Stimulated activated CD8-positive, alpha-beta memory T cell treated with anti-CD3 and anti-CD28 coated beads, Interleukin-4, amount 100 ng/mL, for 24 hours (primary cell): Measurements from ENCODE around the gene SRSF7.
"Not testable (repeated sequence)": the region's sequence is repeated elsewhere in the genome, so short reads cannot be mapped to it uniquely, and the experiment has no call there.

Experiments
- DNase-seq: peaks from one replicate; pipeline ENCODE4 v3.0.0-alpha.2; 2020; ENCODE audit warnings: low read depth

The SRSF7 gene

GRCh38 chr2:38754049-38754448 lies 2.9 kb upstream of the SRSF7 start:
- no peak for DNase-seq

- no peak for DNase-seq
Observed at GRCh38 chr2:38751596-38752410, 642 bp upstream of the SRSF7 start.

- DNase-seq: peak; percentile 27
Observed at GRCh38 chr2:38750011-38750890, 910 bp downstream of the SRSF7 start.

GRCh38 chr2:38748943-38749804 lies 2.0 kb downstream of the SRSF7 start:
- DNase-seq: no peak

GRCh38 chr2:38748391-38748790 lies 2.8 kb downstream of the SRSF7 start:
- DNase-seq: no peak

GRCh38 chr2:38747819-38748218 lies 3.3 kb downstream of the SRSF7 start:
- no peak for DNase-seq

- no peak for DNase-seq
Observed at GRCh38 chr2:38747007-38747424, 4.1 kb downstream of the SRSF7 start.

GRCh38 chr2:38745267-38745666 lies 5.9 kb downstream of the SRSF7 start:
- DNase-seq: no peak

- no peak for DNase-seq
Observed at GRCh38 chr2:38744399-38744780, 6.8 kb downstream of the SRSF7 start.

GRCh38 chr2:38743672-38744398 lies 7.3 kb downstream of the SRSF7 start:
- no peak for DNase-seq

GRCh38 chr2:38742797-38743559 lies 8.2 kb downstream of the SRSF7 start:
- DNase-seq: no peak

- no peak for DNase-seq
Observed at GRCh38 chr2:38740851-38741731, 10.1 kb downstream of the SRSF7 start.

GRCh38 chr2:38739524-38739923 lies 11.6 kb downstream of the SRSF7 start:
- DNase-seq: no peak

GRCh38 chr2:38737925-38738324 lies 13.2 kb downstream of the SRSF7 start:
- no peak for DNase-seq

GRCh38 chr2:38737000-38737698 lies 14.0 kb downstream of the SRSF7 start:
- DNase-seq: not testable (repeated sequence)

- DNase-seq: no peak
Observed at GRCh38 chr2:38735999-38736320, 15.2 kb downstream of the SRSF7 start.

GRCh38 chr2:38734299-38735058 lies 16.7 kb downstream of the SRSF7 start:
- DNase-seq: no peak

GRCh38 chr2:38733300-38733971 lies 17.7 kb downstream of the SRSF7 start:
- DNase-seq: no peak
